Thyroid gland (tissue), 4 donors: ENCODE data around the gene NBPF6. TPM values are rescaled to one million over a fixed set of nuclear protein-coding genes. Genes with fewer than 3 reads are reported as not detected.
"Not testable (repeated sequence)": the region's sequence is repeated elsewhere in the genome, so short reads cannot be mapped to it uniquely, and the experiment has no call there.

ENCODE experiments used
- DNase-seq, 2 donors: peaks; one replicate each; pipeline ENCODE4 v3.0.0-alpha.2; 2019
- H3K27ac ChIP-seq, 3 donors: fragments of 200-600 bp; sonication (generic); 1 replicate in 2 of 3; 2 replicates in 1 of 3; pipeline ENCODE4 v1.5.1; 2016 to 2019; ENCODE audit warnings: mild to moderate bottlenecking in 1 of 3, moderate library complexity in 1 of 3
- H3K27me3 ChIP-seq: fragments of 200-600 bp; sonication (generic); one replicate; pipeline ENCODE4 v1.5.1; 2019
- H3K36me3 ChIP-seq, 2 donors: fragments of 200-600 bp; sonication (generic); one replicate each; pipeline ENCODE4 v1.5.1; 2016 to 2019
- H3K4me1 ChIP-seq, 2 donors: fragments of 200-600 bp; sonication (generic); one replicate each; pipeline ENCODE4 v1.5.1; 2017 to 2019
- H3K4me3 ChIP-seq, 3 donors: fragments of 200-600 bp; sonication (generic); replicated peaks in 1 of 3; 1 replicate in 2 of 3; 2 replicates in 1 of 3; pipeline ENCODE4 v1.5.1; 2016; ENCODE audit warnings: mild to moderate bottlenecking in 1 of 3
- H3K9me3 ChIP-seq: fragments of 200-600 bp; sonication (generic); one replicate; pipeline ENCODE4 v1.5.1; 2017
- WGBS, 2 donors: methylation state at CpG; one replicate each; pipeline ENCODE4 v1.1.5; 2017; 5-methylcytosine and 5-hydroxymethylcytosine counted together
- intact Hi-C: fragments of 100-400 bp; cut with DNase I; formaldehyde crosslinking; loops from one replicate; pipeline ENCODE4 v1.15.1; 2023
- total RNA-seq, 4 donors: library from RNA; depleted of rRNA; stranded (reverse); fragments of >200 nt; gene quantifications; one replicate each; pipeline ENCODE4 v1.2.3, GENCODE V29; 2016

The NBPF6 gene
- total RNA-seq: not detected

GRCh38 chr1:108450043-108450442 lies at the start of gene NBPF6:
NBPF6 (plus strand) TSS chr1:108450343; CDS start chr1:108450602, 259 bp downstream.
- 100% methylated on average over 1 of the region's 5 CpGs; no CpG with 5 or more reads in 1 of the 2 donors for WGBS, 2 donors
- DNase-seq, H3K9me3 ChIP-seq, H3K27me3 ChIP-seq, H3K4me1 ChIP-seq, H3K4me3 ChIP-seq, intact Hi-C loops, H3K27ac ChIP-seq, H3K36me3 ChIP-seq: not testable (repeated sequence)

- intact Hi-C loops, H3K36me3 ChIP-seq, H3K9me3 ChIP-seq, H3K27me3 ChIP-seq, H3K4me1 ChIP-seq, H3K4me3 ChIP-seq, H3K27ac ChIP-seq, DNase-seq: not testable (repeated sequence)
- no CpG with 5 or more reads among the region's 6 CpGs for WGBS, 2 donors
These were observed 38.9 kb upstream of the NBPF6 start for GRCh38 chr1:108411098-108411833.

GRCh38 chr1:108420129-108420528 lies 30.0 kb upstream of the NBPF6 start:
- H3K4me3 ChIP-seq, H3K27me3 ChIP-seq, H3K4me1 ChIP-seq, intact Hi-C loops, H3K9me3 ChIP-seq, DNase-seq, H3K36me3 ChIP-seq, H3K27ac ChIP-seq: not testable (repeated sequence)
- WGBS, 2 donors: no CpG with 5 or more reads among the region's 5 CpGs

- not testable (repeated sequence) for DNase-seq
These were observed 28.9 kb upstream of the NBPF6 start for GRCh38 chr1:108421061-108421916.

GRCh38 chr1:108426877-108427276 lies 23.3 kb upstream of the NBPF6 start:
- H3K36me3 ChIP-seq, H3K4me1 ChIP-seq, DNase-seq, H3K4me3 ChIP-seq, H3K27ac ChIP-seq, H3K27me3 ChIP-seq, H3K9me3 ChIP-seq, intact Hi-C loops: not testable (repeated sequence)
- 100% methylated on average over 1 of the region's 1 CpG; no CpG with 5 or more reads in 1 of the 2 donors for WGBS, 2 donors

More at GRCh38 chr1:108421061-108421916, 28.9 kb upstream of the NBPF6 start:
- H3K36me3 ChIP-seq, H3K27ac ChIP-seq, H3K9me3 ChIP-seq, intact Hi-C loops, H3K27me3 ChIP-seq, H3K4me3 ChIP-seq, H3K4me1 ChIP-seq: not testable (repeated sequence)
- no CpG with 5 or more reads among the region's 61 CpGs for WGBS, 2 donors

- H3K27ac ChIP-seq, H3K4me1 ChIP-seq, H3K9me3 ChIP-seq, H3K27me3 ChIP-seq, H3K36me3 ChIP-seq, DNase-seq, intact Hi-C loops, H3K4me3 ChIP-seq: not testable (repeated sequence)
- no CpG with 5 or more reads among the region's 11 CpGs for WGBS, 2 donors
These were observed 18.1 kb upstream of the NBPF6 start for GRCh38 chr1:108432002-108432401.

- no CpG with 5 or more reads among the region's 3 CpGs for WGBS, 2 donors
- H3K27ac ChIP-seq, H3K4me3 ChIP-seq, intact Hi-C loops, H3K36me3 ChIP-seq, DNase-seq, H3K27me3 ChIP-seq, H3K9me3 ChIP-seq, H3K4me1 ChIP-seq: not testable (repeated sequence)
These were observed 16.7 kb upstream of the NBPF6 start for GRCh38 chr1:108433404-108433803.

GRCh38 chr1:108438536-108438935 lies 11.6 kb upstream of the NBPF6 start:
- H3K27ac ChIP-seq, H3K27me3 ChIP-seq, H3K4me3 ChIP-seq, H3K9me3 ChIP-seq, H3K4me1 ChIP-seq, DNase-seq, intact Hi-C loops, H3K36me3 ChIP-seq: not testable (repeated sequence)

GRCh38 chr1:108454521-108454920 lies 4.4 kb downstream of the NBPF6 start:
- intact Hi-C loops, H3K36me3 ChIP-seq: not testable (repeated sequence)
- no CpG with 5 or more reads among the region's 2 CpGs for WGBS, 2 donors

GRCh38 chr1:108458661-108459060 lies 8.5 kb downstream of the NBPF6 start:
- H3K4me3 ChIP-seq, H3K27me3 ChIP-seq, intact Hi-C loops, H3K9me3 ChIP-seq, H3K4me1 ChIP-seq, H3K36me3 ChIP-seq, DNase-seq, H3K27ac ChIP-seq: not testable (repeated sequence)
- no CpG with 5 or more reads among the region's 2 CpGs for WGBS, 2 donors

More at GRCh38 chr1:108454521-108454920, 4.4 kb downstream of the NBPF6 start:
- H3K27ac ChIP-seq, H3K4me1 ChIP-seq, DNase-seq, H3K9me3 ChIP-seq, H3K4me3 ChIP-seq, H3K27me3 ChIP-seq: not testable (repeated sequence)

- H3K27me3 ChIP-seq, H3K4me3 ChIP-seq, DNase-seq, H3K9me3 ChIP-seq, H3K4me1 ChIP-seq, H3K27ac ChIP-seq, H3K36me3 ChIP-seq, intact Hi-C loops: not testable (repeated sequence)
- no CpG with 5 or more reads among the region's 3 CpGs for WGBS, 2 donors
These were observed 11.6 kb downstream of the NBPF6 start for GRCh38 chr1:108461758-108462157.

- H3K27ac ChIP-seq, H3K4me1 ChIP-seq, H3K9me3 ChIP-seq, H3K36me3 ChIP-seq, H3K27me3 ChIP-seq, H3K4me3 ChIP-seq, DNase-seq, intact Hi-C loops: not testable (repeated sequence)
- WGBS, 2 donors: no CpG with 5 or more reads among the region's 3 CpGs
These were observed 13.8 kb downstream of the NBPF6 start for GRCh38 chr1:108463962-108464361.

- intact Hi-C loops, DNase-seq, H3K36me3 ChIP-seq, H3K9me3 ChIP-seq, H3K27ac ChIP-seq, H3K27me3 ChIP-seq, H3K4me1 ChIP-seq, H3K4me3 ChIP-seq: not testable (repeated sequence)
- WGBS, 2 donors: no CpG with 5 or more reads among the region's 8 CpGs
These were observed 16.0 kb downstream of the NBPF6 start for GRCh38 chr1:108466166-108466565.
